HG03025 (cell line): Measurements from ENCODE around the gene TRIM54.
"Not testable (repeated sequence)": the region's sequence is repeated elsewhere in the genome, so short reads cannot be mapped to it uniquely, and the experiment has no call there.

Source experiments
- ATAC-seq: cut with Tn5 transposase; IDR thresholded peaks from one replicate; pipeline ENCODE4 v1.9.1; 2021; ENCODE audit warnings: mild to moderate bottlenecking, moderate library complexity; ENCODE audit not compliant: unreplicated experiment, low FRiP score

The TRIM54 gene

DNA sequence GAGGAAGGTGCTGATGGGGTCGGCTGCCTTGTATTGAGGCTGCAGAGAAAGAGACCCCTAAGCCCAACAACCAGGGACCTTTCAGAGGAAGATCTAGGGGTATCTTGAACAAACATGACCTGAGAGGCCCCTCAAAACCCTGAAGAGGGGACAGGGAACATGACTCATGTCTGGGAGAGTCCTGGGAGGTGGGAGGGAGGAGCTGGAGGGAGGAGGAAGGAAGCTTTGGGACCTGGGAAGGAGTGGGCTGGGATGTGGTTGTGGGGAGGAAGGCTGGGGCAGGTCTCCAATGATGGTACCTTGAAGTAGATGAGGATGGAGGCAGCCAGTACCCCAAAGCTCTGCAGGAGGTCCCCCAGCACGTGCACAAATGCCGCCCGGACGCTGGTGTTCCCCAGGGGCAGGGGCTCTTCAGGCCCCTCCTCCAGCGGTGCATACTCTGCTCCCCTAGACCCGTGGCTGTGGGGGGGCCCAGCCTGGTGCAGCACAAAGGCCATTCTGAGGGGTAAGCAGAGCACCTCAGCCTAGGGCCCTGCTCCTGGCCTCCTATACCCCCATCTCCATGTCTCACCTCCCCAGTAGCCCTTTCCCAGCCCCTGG, 25.3 kb upstream of the TRIM54 start:
- no peak for ATAC-seq

DNA sequence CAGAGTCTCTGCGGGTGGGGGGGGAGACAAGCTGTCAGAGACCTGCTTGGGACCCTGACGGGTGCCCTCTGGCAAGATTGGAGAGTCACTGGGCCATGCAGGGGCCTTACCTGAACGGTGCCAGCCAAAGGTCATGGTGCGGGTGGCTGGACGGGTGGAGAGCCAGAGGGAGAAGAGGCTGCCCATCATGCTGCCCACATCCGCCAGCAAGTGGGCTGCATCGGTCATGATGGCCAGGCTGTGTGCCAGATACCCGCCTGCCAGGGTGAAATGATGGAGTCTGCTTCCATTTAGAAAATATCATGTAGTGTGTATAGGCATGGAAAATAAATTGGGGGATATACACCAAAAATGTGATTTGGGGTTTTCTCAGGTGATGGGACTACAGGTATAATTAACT, 24.2 kb upstream of the TRIM54 start:
- ATAC-seq, result no peak

DNA sequence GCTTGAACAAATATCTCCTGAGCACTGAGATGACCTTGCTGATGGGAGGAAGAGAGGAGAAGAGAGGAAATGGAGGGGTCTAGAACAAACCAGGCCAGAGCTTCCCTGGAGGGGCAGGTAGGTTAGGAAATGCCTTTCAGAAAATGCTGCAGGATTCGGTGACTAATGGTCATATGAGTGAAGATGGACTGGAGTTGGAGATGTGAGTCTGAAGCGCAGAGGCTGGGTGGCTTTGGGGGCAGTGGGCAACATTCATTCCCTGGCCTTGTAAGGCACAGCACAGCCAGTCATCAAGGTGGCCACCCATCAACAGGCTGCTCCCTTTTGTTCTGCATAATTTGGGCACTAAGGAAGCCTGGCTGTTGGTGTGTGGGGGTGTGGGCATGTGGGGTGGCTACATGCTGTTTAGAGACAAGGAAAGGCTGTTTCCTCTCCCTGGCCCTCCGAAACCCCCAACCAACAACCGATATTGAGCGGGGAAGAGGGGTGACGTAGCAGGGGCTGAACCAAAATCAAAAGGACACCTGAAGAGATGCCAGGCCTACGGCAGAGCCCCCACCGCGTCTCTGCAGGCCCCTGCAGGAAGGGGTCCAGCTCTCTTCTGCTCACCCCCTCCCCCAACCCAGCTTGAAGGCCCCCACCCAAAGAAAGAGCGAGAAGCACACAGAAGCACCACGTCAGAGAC, 20.8 kb upstream of the TRIM54 start:
- no peak for ATAC-seq

DNA sequence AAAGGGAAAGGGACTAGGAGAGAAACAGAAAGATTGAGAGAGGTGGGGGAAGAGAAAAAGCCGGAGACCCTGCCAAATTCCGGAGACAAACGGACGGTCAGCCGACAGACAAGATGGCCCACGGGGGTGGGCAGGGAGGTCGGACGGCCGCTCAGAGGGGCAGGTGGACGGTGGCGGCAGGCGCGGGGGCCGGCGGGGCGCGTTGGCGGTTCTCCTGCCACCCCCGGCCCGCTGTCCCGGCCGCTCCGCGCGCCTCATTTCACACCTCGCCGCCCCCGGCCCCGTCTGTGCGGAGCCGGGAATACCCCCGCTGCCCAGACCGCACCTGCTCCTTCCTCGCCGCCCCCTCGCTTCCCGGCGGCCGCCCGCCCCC, 20.3 kb upstream of the TRIM54 start:
- ATAC-seq, result no peak

DNA sequence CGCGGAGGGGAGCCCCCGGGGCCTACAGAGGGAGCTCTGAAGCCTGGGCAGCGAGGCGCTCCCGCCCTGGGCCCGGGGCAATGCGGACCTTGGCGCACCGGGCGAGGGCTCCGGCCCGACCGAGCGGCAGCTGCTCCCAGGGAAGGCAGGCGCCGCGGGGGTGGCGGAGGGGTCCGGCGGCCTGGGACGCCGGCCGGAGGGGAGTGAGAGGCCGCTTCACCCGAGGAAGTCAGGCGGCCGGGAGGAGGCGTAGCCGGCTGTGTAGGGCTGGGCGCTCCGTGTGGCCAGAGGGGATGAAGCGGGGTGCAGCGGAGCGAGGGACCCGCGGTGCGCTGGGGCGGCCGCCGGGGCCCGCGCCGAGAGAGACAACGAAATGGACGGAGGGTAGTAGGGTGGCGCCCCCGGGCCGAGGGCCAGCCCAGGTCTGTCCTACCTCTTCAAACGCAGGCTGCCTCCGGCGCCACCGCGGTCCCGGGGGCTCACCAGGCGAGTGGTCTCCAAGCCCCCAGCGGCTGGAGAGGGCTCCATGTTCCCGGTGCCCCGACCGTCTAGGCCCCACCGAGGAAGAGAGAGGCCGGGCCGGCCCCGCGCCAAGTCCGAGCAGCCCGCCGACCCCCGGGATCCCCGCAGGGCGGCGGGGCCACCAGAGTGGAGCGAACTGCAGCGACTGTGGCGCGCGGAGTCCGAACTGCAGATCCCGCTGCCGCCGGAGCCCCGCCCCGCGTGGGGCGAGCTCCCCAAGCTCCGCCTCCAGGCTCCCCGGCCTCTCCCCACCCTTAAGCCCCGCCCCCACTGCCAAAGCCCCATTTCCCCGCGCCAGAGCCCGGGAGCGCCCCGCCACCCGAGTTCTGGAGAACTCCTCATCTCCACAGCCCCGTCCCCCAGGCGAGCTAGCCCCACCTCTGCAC, 19.6 kb upstream of the TRIM54 start, which contains the start of gene SLC30A3:
SLC30A3 (minus strand) TSS at position 669 of the 908 bp plus-strand sequence; CDS start at position 528, 141 bp downstream.
- no peak for ATAC-seq

DNA sequence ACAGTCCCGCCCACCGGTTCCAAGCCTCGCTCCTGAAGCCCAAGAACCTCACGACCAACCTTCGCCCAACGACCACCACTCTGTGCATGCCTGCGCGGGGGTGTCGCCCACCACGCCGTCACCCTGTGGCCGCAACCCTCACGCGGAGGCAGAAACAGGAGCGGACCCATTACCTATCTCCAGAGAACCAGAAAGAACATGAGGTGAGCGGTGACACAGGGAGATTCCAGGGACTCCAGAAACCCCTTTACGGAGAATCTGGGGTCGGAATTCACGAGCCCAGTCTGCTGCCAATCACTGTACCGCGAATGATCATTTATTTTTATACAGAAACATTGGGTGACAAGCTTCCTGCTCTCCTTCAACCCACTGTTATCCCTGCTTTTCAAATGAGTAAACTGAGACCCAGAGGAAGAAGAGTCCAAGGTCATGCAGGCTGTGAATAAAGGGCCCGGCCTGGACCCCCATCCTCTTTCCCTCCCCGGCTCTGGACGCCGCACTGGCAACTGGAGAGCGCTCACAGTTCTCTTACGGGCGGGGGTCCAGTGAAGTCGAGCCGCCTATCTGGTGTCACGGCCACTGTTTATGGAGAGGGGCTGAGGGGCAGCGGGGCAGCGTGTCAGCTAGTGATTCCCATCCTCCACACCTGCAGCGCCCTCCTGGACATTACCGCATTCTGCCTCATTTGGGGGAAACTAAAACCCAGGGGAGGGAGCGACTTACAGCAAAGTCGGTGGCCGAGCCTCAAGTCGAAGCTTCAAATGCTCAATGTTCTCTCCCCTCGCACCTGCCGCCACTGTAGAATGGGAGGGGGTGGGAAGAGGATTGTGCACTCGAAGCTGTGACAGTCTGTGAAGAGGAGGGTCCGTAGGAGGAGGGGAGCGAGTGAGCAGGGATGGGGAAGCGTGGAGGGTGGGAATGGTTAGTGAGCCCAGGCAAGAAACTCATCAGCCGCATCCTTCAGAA, 18.7 kb upstream of the TRIM54 start:
- no peak for ATAC-seq

DNA sequence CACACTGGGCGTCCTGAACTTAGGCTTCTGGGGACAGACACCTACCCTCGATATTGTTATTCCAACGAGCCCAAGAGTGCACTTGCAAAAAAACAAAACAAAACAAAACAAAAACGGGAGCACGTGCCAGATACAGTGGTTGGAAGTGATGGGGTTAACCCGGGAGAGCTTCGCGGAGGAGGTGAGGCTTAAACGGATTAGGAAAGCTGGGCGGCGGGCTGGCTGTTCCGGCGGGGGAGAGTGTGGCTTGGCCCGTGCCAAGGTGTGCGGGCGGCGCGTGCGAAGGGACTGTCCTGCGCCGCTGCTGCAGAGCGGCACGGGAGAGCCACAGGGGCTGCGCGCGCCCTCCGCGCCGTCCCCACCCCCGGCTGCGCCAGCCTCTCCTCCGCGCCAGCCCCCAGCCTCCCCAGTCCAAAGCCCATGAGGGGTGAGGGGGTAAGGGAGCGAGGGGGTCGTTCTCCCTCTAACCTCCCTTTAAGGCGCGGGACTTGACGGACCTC, 17.9 kb upstream of the TRIM54 start:
- ATAC-seq, result no peak

DNA sequence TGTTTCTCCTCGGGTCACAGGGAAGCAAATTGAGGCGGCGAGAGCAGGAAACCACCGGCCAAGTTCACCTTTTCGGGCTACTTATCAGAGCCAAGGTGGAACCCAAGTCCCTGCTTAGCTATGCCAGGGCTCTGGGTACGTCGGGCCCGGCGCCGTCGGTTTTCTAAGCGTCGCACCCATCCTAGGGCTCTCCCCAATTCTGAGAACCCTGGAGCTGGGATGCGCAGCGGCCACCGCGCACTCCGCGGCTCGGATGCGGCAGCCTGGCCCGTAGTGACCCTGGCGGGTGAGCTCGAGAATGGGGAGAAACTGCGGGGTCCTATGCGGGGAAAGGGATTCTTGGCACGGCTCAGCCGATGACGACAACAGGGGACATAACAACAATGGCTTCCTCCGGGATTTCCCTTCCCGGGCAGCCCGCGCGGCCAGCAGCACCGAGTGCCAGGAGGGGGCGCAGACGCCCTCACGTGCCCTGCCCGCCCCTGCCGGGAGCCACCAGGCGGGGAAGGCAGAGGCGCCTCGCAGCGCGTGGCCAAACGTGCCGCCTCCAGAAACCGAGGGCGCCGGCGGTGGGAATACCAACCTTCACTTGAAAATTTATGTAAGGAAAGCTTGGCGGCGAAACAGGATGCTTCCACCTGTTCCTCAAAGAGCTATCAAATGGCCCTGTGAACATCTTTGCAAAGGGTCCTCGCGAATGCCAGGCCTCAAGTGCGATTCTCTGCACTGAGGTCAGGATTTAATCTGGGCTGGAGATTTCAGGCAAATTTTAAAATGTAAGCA, 17.3 kb upstream of the TRIM54 start:
- ATAC-seq, result no peak

DNA sequence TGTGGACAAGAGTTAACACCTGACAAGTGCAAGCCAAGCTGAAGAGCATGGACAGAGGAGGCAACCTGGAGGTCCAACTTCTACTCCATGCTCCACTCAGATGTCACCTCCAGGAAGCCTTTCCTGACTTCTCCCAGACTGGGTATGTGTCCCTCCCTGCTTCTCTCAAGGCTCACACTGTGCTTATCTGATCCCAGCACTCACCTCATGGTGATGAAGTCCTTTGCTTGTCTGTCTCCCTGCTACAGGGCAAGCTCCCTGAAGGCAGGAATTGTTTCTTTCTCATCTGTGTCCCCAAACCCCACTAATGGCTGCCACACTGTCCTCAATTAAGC, 16.7 kb upstream of the TRIM54 start:
- no peak for ATAC-seq

DNA sequence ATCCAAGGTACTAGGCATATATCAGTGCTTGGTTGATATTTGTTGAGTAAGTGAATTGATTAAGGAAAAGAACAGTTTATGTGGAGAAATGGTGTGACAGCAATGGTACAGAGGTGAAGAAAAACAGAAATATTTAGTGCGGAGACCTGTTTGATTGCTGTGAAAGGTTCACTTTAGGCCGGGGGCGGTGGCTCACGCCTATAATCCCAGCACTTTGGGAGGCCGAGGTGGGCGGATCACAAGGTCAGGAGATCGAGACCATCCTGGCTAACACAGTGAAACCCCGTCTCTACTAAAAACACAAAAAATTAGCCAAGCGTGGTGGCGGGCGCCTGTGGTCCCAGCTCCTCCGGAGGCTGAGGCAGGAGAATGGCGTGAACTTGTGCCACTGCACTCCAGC, 13.9 kb upstream of the TRIM54 start:
- ATAC-seq, result not testable (repeated sequence)

DNA sequence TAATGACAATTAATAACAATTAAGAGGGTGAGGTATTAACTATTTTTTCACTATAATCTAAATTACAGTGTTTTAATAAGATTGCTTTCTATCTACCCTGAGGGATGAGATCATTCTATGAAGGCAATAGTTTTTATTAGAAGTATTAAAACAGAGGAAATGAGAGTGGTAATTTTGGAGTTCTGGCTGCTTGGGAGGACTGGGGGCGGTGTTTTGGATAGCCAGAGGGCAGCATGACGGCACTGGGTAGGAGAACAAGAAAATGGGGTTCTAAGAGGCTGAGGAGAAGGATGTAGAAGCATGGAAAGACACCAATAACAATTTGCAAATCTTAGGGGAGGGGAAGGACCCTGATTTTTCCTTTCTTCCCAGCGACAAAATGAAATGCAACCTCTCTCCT, 12.1 kb upstream of the TRIM54 start:
- no peak for ATAC-seq

DNA sequence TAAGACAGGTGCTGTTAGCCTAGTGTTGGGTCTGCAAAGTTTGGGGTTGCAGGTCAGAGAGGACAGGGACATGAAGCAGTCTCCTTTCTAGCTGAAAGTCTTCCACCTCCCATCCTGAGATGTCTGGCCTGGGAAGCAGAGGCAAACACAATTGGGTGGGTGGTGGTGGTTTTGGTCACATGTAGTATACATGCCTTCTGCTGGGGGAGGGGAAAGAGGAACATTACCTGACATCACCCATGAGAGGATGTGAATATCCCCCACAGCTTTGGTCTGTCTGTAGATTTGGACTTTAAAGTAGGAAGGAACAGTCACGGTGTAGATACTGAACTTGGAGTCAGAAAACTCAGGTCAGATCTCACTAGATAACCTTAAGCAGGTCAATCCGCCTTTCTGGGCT, 11.6 kb upstream of the TRIM54 start:
- no peak for ATAC-seq

DNA sequence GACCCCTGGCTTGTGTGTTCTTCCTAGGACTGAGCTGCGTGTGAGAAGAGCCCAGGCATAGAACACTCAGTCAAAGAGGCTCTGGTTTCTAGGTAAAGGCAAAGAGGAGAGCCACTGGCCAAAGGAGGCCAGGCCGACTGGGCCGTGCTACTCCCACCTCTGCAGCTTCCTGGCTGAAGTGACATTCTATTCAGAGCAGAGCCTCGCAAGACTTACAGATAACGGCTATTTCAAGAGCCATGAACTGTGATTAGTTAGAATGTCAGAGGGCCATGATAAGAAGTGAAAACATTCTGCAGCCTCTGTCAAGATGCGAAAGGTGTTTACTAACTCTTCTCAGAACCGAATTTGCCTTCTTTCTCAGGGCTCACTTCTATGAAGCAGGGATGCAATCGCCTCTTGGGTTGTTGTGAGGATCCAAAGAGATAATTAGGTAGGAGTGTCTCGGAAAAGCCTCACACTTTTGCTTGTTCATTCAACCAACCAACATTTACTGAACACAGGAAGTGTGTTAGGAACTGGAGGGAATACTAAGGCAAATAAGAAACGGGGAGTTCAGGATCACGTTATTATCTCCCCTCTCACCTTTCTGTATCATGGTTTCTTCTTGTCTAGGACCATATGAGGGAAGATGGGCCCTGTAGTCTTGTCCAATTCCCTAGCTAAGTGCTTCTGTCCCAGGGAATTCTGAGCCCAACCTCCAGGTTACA, 10.4 kb upstream of the TRIM54 start:
- ATAC-seq, result no peak

DNA sequence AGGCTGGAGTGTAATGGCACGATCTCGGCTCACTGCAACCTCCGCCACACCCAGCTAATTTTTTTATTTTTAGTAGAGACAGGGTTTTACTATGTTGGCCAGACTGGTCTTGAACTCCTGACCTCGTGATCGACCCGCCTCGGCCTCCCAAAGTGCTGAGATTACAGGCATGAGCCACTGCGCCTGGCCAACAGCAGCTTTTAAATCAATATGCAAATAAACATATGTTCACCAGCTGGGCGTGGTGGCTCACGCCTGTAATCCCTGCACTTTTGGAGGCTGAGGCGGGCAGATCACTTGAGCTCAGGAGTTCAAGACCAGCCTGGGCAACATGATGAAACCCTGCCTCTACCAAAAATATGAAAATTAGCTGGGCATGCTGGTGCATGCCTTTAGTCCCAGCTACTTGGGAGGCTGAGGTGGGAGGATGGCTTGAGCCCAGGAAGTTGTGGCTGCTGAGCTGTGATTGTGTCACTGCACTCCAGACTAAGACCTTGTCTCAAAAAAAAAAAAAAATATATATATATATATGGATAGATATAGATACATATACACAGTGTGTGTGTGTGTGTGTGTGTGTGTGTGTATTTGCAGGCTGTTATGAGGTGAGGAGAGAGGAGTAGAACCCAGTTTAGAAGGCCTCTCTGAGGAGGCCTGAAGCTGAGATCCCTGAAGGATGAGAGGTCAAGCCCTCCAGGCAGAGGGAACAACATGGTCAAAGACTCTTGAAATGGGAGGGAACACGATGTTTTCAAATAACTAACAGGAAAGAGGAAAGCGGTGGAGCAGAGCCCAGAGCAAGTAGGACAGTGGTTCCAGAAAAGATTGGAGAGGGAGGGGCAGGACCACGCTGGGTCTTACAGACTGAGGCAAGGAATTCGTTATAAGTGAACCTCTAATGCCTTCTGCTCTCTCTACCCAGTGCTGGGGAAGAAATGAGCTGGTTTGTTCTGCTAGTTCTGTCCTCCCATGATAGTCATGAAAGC, 9.4 kb upstream of the TRIM54 start:
- ATAC-seq, result not testable (repeated sequence)

DNA sequence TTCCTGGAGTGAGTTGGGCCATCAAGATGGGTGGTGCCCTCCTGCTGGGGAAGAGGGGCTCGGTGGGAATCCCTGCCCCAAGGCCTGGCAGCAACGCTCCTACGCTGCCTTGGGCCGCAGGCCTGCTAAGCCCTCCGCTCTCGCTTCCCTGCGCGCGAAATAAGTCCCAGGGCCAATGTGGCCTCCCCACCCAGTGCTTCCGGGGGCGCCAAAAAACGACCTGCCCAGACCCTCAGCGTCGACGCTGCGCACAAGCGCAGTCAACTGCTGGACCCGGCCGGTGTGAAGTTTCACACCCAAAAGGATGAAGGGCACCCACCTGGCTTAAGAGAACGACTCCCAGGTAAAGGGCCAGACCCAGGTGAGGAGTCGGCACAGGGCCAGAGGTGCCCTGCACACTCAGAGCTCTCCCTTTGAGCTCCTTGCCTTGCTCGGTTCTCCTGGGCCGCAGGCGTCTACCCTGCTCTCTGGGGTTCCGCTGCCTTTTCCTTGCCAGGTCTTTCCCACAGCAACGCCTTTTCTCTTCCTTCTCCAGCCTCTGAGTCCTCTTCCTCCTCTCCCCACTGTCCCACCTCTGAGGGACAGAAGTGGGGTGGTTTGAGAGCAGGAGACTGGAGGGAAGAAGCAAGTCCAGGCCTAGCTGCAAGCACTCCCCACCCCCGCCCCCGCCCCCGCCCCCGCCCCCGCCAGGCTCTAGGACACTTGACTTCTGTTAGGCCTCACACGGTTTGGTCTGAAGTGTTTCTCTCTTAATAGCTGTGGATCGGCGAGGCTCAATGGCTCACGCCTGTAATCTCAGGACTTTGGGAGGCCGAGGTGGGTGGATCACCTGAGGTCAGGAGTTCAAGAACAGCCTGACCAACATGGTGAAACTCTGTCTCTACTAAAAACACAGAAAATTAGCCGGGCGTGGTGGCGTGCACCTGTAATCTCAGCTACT, 6.7 kb upstream of the TRIM54 start, which contains the start of gene DNAJC5G:
DNAJC5G (plus strand) TSS at position 223 of the 940 bp plus-strand sequence. CDS start 1,296 bp downstream, outside the sequence.
- ATAC-seq, result no peak

DNA sequence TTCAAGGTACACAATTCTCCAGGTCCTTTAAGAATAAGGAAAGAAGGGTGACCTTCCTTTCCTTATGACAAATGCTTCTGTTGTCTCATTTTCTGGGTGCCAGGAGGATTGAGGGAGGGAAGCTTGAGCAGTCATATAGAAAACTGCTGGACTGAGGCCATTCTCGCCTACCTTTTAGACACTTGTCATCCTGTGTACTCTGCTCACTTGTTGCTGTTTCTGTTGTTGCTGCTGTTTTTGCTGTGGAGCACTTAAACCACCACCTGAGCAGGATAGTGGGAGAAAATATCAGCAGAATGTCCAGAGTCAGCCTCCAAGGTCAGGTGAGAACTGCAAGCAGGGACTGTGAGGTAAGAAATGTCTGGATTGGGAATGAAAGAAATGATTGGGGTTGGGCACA, 4.2 kb upstream of the TRIM54 start:
- ATAC-seq, result no peak
